GM19025 (cell line): ENCODE results near the gene PIBF1.

Experiments
- ATAC-seq: cut with Tn5 transposase; IDR thresholded peaks from one replicate; pipeline ENCODE4 v1.9.1; 2021; ENCODE audit warnings: mild to moderate bottlenecking, low read depth, moderate library complexity; ENCODE audit not compliant: unreplicated experiment

Gene PIBF1

DNA sequence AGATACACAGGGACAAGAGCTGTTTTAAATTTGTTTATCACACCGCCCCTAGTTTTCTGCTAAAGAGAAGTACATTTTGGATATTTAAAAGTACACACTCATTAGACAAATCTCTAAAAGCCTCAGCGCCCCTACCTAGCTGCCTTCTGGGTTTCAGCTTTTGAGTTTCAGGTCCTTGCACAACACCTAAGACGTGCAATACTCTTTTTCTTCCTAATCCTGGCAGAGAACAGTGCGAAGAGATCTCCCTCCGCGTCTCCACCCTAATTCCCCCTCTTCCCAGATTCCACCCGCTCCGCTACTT, 276.5 kb downstream of the PIBF1 start:
- ATAC-seq = peak; percentile 9

DNA sequence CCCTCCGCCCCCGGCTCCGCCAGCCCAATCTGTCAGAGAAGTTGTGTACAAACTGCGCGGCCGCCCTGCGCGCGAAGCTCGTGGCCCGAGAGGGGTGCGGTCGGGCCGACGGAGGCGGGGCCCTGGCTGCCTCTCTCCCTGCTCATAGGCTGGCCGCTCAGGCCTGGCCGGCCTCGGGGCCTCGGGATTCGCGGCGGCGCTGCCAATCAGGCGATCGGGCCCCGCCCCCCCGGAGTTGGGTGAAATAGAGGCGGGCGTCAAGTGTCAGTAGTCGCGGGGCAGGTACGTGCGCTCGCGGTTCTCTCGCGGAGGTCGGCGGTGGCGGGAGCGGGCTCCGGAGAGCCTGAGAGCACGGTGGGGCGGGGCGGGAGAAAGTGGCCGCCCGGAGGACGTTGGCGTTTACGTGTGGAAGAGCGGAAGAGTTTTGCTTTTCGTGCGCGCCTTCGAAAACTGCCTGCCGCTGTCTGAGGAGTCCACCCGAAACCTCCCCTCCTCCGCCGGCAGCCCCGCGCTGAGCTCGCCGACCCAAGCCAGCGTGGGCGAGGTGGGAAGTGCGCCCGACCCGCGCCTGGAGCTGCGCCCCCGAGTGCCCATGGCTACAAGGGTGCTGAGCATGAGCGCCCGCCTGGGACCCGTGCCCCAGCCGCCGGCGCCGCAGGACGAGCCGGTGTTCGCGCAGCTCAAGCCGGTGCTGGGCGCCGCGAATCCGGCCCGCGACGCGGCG, 277.0 kb downstream of the PIBF1 start, which contains the start of gene KLF5:
KLF5 (plus strand) TSS at position 270 of the 724 bp plus-strand sequence; CDS start at position 593, 323 bp downstream.
- ATAC-seq = peak; percentile 97

DNA sequence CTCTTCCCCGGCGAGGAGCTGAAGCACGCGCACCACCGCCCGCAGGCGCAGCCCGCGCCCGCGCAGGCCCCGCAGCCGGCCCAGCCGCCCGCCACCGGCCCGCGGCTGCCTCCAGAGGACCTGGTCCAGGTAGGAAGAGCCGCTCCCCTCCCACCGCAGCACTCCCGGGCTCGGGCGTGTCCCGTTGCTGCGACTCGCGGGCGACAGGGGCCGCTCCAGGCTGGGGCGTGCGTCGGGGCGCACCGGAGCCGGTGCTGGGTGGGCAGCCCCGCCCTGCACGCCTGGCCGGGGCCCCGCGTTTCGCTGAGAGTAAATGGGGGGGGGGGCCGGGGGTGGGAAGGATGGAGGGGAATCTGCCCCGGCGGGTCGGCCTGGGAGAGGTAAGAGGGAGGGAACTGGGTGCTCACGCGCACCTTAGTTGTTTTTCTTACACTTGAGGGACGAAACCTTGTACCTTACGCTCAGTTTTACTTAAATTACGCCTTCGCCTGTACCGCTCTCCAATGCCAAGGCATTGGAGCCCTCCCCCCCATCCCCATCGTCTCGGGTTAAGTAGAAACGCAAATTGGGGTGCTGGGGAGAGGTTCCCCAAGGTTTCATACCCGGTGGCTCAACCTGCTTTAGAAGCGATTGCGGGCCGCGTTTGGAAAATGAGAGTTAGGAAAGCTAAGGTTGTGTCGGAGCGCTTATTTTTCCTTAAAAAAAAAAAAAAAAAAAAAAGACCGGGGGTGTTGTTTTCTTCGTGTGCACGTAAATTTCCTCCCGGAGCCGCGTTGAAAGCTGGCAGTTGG, 277.7 kb downstream of the PIBF1 start:
- peak; percentile 40 for ATAC-seq

DNA sequence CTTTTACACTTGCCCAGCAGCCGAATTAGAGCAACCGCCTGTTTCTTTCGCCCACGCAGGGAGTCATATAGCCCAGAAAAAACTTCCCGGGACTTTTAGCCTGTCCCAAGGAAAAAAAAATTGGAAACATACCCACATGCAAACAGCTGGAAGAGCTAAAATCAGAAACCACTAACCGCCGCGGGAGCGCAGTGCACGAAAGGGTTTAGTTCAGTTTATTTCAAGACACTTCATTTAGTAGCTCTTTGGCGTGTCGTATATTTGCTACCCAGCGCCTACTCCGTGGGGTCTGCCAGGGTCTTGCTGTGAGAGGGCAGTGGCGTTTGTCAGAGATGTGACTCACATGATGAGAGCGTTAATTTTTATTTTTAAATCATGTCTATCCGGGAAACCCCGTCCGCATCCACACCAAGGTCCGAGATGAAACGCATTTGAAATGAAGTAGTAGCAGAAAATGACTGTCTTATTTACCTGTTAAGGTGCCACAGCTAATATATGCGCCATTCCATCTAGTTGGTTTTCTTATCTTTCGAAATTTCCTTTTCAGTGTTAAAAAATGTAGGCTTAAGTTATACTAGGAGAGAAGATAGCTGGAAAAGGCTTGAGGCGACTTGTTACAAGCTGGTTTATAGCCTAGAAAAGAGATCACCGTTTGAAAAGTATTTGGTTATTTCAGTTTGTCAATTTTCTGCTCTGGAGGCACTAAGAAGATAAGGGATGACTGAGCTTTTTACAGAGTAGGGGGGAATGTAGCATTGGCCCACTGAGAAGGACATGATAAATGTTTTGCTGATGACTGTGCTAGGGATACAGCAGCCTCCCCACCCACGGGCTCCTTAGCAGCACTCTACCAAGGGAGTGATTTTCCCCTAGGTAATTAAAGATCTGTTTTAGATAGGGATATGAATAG, 278.6 kb downstream of the PIBF1 start:
- no peak for ATAC-seq

DNA sequence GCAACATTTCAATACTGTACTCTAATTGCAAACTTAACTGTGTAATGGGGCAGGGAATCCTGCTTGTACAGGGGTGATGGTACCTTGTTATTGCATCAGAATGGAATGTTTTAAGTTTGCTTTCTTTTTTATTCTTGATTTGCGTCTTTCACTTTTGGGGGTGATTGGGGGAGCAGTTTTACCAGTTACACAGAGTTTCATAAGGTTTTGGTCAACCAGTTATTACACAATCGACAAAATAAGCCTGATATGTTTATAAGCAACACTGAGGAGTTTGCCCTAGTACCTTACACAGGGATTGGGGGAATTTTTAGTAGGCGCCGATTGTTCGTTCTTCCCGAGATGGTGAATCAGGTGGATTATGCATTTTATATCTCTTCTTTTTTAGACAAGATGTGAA, 279.5 kb downstream of the PIBF1 start:
- no peak for ATAC-seq

- ATAC-seq = no peak
Measured at GRCh38 chr13:73061876-73062275, 279.9 kb downstream of the PIBF1 start.

GRCh38 chr13:73062468-73062867, 280.5 kb downstream of the PIBF1 start:
- ATAC-seq = no peak

- ATAC-seq = no peak
Measured at GRCh38 chr13:73063166-73063565, 281.2 kb downstream of the PIBF1 start.

GRCh38 chr13:73065036-73065435, 283.1 kb downstream of the PIBF1 start:
- ATAC-seq = no peak

DNA sequence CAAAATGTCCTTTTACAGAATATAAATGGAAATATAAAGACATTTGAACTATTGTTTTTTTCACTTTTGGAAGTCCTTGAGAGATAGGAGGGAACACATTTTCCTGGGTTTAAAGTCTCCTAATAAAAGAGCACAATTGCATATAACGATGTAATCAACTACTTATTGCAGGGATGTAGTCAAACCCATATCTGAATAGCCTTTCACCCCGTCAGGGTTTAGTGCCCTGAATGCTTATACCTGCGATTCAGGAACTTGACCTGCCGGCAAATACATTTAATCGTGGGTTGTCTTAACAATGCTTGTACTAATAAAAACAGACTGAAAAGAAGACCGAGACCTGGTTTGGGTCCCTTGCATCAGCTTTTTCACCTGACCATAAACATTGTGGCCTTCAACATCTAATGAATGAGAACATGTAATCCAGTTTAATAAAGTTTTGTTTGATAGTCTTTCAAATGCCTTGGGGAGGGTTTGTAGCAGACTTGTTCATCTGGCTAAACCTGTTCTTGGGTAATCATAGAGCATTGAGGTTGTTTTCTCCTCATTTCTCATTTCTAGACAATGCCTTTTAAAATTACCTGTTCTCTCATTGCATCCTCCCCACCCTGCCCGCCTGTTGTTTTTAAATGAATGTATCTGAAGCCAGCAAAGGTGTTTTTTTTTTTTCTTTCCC, 283.9 kb downstream of the PIBF1 start:
- ATAC-seq = no peak
